CD4-positive, alpha-beta T cell treated with Interleukin-10 for 1 hour (primary cell): ENCODE results near the gene SKI.
A peak's percentile ranks its signal among the peaks of the same experiment; 100 is the strongest.

Source experiments
- DNase-seq: peaks from one replicate; pipeline ENCODE4 v3.0.0-alpha.2; 2020

SKI gene

GRCh38 chr1:2210786-2211185 is 17.3 kb upstream of the SKI start:
- DNase-seq = no peak

DNA sequence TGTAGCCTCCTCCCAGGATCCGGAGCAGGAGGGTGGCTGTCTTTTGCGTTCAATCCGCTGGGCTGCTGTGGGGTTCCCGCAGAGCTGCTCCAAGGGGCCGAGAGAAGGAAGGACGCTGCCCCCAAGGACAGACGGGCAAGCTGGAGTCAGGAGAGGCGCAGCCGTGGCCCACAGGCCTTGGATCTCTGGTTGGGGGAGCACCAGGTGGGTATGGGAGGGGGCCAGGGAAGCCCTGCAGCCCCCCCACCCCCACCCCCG is 15.9 kb upstream of the SKI start:
- no peak for DNase-seq

- peak; percentile 78 for DNase-seq
Measured at GRCh38 chr1:2212532-2213491, 15.3 kb upstream of the SKI start.

DNA sequence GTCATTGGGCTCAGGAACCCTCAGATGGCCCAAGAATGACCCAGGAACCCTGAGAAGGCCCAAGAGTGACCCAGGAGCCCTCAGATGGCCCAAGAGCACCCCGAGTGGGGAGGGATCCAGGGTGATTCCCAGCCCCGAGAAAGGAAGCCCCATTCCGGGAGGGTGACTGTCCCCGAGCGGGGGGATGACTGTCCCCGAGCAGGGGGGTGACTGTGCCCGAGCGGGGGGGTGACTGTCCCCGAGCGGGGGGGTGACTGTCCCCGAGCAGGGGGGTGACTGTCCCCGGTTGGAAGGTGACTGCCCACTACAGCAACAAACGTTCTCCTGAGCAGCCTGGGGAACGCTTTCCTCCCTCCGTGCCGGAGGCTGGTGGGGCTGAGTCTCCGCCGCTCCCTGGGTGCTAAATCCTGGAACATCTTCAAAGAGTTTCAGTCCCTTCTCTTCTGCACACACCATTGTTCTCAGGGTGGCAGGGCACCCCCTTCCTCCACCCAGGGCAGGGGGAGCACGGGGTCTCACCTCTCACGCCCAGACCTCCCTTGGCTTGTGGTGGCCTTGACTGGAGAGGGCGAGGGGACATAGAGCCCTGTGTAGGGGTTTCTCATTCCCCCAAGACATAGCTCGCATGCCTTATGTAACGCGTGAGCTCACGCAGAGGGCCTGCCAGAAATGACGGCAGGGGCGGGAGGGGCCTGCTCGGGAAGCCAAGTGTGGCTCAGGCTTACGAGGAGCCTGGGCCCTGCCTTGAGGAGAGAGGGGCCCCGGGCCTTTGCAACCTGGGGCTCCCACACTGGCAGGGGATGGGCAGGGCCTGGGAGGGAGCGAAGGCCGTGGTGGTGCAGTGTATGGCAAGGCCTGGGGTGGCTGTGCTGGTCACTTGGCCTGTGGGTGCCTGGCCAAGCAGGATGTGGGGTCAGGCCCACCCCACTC is 14.3 kb upstream of the SKI start:
- DNase-seq = no peak

- no peak for DNase-seq
Measured at GRCh38 chr1:2214541-2215241, 13.4 kb upstream of the SKI start.

DNA sequence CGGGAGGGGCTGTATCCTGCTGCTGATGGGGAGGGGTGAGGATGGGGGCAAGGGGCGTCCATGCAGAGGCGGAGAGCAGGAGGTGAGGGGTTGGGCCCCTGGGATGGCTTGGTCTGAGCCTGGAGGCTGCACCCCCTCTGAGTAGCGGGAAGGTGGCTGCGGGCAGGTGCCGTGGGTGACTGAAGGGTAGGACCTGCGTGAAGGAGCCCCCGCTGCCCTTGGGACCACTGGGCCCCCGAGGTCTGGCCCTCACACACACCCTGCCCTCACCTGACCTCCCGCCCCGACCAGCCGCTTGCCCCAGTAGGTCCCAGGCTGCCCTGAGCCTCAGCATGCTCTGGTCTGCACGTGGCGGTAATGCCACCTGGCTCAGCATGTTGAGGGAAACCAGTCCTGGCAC is 12.8 kb upstream of the SKI start:
- DNase-seq = no peak

DNA sequence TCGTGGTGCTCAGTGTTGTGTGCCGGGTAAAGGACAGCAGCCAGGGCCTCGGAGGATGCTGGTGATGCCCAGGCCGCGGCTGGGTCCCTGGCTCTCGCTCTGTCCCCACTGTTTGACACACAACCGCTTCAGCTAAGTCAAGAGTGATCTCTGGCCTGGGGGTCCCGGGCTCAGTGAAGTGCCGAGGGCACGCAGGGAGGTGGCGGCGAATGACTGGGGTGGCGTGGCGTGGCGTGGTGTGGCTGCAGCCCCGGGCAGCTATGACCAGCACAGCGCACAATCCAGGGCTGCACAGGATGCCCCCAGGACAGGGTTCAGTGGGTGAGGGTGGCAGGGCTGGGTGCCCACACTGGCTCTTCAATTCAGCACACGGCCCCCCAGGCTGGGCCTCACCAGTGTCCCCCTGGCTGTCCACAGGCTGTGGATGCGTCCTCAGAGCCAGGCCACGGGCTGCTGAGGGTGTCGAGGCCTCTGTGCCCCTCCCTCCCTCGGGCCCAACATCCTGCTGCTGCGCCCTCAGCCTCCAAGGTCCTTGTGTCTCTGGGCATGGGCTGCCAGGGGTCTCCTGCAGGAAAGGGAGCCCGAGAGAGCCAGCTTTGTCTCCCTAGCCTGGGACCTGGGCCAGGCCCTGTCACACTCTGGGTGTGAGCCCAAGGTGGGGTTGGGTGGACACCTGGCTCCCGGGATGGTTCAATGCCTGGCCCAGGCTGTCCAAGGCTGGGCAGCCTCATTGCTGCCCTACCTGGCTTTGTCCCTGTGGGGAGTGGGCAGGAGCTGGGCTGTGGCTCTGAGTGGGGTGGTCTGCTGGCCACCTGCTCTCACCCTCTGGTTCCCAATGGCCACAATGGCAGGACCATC is 12.0 kb upstream of the SKI start:
- DNase-seq = no peak

DNA sequence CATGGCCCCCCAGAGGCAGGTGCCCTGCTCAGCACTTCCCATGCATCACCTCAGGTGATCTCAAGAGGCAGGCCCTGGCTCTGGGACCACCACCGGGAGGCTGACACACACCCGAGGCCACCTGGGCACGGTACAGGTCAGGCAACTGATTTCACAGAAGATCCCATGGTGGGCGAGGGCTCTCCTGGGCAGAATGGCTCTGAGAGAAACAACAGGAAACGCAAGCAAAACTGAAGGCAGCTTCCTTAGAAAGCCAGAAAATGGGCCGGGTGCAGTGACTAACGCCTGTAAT is 11.4 kb upstream of the SKI start:
- no peak for DNase-seq

DNA sequence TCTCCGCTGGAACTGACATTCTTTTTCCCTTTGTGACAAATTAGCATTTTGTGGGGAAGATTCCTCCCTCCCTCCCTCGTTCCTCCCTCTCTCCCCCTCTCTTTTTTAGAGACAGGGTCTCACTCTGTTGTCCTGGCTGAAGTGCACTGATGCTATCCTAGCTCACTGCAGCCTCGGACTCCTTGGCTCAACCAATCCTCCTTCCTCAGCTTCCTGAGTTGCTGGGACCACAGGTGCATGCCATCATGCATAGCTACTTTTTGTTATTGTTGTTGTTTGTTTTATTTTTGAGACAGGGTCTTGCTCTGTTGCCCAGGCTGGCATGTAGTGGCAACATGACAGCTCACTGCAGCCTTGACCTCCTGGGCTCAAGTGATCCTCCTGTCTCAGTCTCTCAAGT is 6.8 kb upstream of the SKI start:
- no peak for DNase-seq

- DNase-seq = no peak
Measured at GRCh38 chr1:2224170-2224584, 3.9 kb upstream of the SKI start.

DNA sequence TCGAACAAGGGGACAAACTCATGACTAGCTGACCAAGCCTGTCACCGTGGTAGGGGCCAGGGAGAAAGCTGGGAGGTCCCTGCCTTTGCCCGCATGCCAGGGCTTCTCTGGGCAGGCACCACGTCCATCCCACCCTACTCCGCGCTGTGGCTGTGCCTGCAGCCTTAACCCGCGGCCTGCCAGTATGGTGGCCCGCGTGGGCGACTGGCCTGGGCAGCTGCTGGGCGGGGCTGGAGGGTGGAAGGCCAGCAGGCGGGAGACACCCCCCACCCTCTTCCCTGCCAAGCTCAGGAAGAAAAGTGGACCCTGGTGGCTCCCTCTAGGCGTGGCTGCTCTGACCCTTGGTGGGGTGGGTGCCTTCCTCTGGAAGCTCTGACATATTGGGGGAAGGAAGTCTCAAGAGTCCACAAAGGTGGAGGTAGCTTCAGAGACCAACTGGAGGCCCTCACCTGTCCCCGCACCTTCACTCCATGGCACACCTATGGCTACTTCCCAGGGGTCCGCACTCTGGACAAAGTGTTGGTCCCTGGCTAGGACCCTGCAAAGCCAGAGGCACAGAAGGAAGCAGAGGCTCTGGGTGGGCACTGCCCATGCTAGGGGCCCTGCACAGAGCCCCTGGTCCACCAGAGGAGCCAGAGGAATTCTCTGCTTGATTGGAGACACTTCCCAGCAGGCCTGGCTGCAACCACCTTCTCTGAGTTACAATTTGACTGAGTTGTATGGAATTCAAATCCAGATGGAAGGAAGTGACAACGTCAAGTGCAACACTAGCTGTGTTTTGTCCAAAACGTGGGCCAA is 3.3 kb upstream of the SKI start:
- DNase-seq = no peak

- DNase-seq = no peak
Measured at GRCh38 chr1:2226525-2227345, 1.4 kb upstream of the SKI start.

GRCh38 chr1:2227346-2228156 is 568 bp upstream of the SKI start:
- peak; percentile 96 for DNase-seq

DNA sequence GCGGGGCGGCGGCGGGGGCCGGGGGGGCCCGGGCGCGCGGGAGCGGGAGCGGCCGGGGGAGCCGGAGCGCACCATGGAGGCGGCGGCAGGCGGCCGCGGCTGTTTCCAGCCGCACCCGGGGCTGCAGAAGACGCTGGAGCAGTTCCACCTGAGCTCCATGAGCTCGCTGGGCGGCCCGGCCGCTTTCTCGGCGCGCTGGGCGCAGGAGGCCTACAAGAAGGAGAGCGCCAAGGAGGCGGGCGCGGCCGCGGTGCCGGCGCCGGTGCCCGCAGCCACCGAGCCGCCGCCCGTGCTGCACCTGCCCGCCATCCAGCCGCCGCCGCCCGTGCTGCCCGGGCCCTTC is 546 bp downstream of the SKI start:
- peak; percentile 37 for DNase-seq

- DNase-seq = peak; percentile 58
Measured at GRCh38 chr1:2229037-2229864, 1.1 kb downstream of the SKI start.

DNA sequence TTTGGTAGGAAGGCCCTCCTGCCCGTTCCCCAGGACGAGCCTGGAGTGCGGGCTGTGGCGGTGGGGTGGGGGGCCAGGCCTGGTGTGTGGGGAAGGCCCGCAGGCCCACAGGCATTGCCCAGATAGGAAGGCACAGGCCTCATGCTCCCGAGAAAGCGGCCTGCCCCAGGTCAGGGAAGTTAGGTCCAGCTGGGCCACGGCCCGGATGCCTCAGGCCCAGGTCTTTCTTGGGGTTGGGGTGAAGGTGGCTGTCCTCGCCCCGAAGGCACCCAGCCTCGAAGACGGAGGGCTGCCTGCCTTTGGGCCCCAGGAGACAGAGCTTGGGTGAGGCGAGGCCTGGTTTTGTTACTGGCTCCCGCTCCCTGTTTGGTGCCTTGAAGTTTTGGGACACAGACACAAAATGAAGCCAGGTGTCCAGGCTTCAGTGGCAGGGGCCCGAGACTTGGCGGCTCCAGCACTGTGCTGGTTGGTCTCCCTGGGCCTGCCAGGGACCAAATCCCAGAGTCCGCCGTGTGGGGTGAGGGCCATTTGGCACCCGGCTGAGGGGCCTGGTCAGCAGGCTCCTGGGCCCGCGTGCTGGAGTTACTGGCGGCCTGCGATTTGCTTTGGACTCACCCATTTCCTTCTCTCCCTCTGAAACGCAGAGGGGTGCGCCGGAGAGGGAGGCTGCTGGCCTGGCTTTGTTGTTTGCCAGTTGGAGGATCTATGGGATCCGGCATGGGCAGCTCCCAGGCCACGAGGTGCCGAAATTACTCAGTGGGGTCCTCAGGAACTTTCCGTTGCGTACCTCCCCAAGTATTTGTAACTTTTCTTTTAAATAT is 2.0 kb downstream of the SKI start:
- no peak for DNase-seq

GRCh38 chr1:2230781-2231531 is 2.8 kb downstream of the SKI start:
- DNase-seq = peak; percentile 67
